ENCODE results near the gene ANXA1.

The ANXA1 gene, protein sequence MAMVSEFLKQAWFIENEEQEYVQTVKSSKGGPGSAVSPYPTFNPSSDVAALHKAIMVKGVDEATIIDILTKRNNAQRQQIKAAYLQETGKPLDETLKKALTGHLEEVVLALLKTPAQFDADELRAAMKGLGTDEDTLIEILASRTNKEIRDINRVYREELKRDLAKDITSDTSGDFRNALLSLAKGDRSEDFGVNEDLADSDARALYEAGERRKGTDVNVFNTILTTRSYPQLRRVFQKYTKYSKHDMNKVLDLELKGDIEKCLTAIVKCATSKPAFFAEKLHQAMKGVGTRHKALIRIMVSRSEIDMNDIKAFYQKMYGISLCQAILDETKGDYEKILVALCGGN

GRCh38 chr9:73151653-73152542 is at the start of gene ANXA1:
TSS of gene ANXA1 (plus strand) at chr9:73151865. CDS start at chr9:73158536, 6,671 bp downstream.
- no peak for DNase-seq

GRCh38 chr9:73104342-73104741 is 47.3 kb upstream of the ANXA1 start:
- no peak for DNase-seq

GRCh38 chr9:73104921-73105320 is 46.7 kb upstream of the ANXA1 start:
- DNase-seq = no peak

GRCh38 chr9:73107489-73108069 is 44.1 kb upstream of the ANXA1 start:
- DNase-seq = peak; percentile 65

DNA sequence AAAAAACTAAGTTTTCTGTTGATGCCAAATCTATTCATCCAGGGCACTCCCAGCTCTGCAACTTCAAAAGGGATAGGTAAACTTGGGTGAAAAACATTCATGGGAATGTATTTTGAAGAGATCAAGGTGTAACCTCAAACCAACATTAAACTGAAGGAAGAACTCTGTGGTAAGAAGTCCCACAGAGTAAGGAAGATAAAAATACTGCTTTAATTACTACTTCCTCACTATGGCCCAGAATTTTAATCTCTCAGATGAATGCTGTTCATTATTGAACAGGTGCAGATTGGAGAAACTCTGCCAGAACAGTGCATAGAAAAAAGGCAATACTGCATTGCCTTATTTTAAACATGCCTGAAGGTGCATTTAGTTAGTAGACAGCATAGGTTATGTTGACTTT is 37.6 kb upstream of the ANXA1 start:
- no peak for DNase-seq

- no peak for DNase-seq
Observed at GRCh38 chr9:73114958-73115357, 36.7 kb upstream of the ANXA1 start.

DNA sequence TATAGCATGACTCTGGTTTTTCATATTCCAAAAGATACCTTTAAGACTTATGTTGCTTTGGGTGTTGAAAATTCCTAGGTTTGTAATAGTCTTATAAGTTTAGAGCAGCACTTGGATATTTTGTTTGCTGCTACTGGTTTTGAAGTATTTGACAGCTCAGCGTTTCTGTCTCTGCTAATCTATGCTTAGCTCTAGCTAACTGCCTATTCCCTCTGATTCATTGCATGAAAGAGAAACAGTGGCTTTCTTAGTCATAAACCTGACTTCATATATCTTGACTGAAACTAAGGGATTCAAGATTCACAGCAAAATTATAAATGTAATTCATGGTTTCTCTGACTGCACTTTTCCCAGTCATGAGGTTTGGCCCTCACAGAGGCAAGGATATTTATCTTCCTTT is 35.6 kb upstream of the ANXA1 start:
- no peak for DNase-seq

- no peak for DNase-seq
Observed at GRCh38 chr9:73116880-73117279, 34.8 kb upstream of the ANXA1 start.

DNA sequence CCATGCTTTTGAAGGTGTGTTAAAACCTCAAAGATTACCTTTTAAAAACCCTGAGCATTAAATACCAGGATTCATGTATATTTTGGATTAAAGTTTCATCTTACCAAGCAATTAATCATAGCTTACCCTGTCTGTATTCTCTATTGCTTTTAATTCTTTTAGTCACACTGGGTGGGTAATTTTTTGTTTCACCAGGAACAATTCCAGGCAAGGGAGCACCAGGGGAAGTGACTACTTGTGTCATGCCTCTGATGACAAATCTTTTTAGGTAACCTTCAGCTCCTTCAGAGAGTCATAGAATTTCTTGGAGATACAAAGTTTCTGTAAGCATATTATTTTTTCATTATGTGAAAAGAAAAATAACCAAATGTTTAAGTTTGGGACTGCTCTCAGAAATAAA is 33.4 kb upstream of the ANXA1 start:
- no peak for DNase-seq

- DNase-seq = no peak
Observed at GRCh38 chr9:73118898-73119554, 32.6 kb upstream of the ANXA1 start.

- DNase-seq = no peak
Observed at GRCh38 chr9:73121375-73121935, 30.2 kb upstream of the ANXA1 start.

- DNase-seq = no peak
Observed at GRCh38 chr9:73125651-73126050, 26.0 kb upstream of the ANXA1 start.

GRCh38 chr9:73129941-73130685 is 21.6 kb upstream of the ANXA1 start:
- DNase-seq = no peak

DNA sequence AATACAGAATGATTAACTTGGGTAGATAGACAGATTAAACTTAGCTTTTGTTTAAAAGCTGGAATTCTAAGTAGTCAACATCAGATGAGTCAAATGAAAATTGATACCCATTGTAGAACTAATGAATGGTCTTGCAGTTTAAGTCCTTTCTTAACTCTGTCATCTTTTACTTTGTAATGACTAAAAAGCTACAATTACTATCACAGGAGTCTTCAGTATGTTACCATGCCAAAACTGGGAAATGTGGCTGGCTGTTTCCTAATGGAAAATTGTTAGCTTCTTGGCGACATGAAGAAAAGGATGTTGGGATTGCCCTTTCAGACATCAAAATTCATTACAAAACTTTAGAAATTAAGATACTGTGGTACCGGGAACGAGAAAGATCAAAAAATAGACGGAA is 20.2 kb upstream of the ANXA1 start:
- DNase-seq = no peak

DNA sequence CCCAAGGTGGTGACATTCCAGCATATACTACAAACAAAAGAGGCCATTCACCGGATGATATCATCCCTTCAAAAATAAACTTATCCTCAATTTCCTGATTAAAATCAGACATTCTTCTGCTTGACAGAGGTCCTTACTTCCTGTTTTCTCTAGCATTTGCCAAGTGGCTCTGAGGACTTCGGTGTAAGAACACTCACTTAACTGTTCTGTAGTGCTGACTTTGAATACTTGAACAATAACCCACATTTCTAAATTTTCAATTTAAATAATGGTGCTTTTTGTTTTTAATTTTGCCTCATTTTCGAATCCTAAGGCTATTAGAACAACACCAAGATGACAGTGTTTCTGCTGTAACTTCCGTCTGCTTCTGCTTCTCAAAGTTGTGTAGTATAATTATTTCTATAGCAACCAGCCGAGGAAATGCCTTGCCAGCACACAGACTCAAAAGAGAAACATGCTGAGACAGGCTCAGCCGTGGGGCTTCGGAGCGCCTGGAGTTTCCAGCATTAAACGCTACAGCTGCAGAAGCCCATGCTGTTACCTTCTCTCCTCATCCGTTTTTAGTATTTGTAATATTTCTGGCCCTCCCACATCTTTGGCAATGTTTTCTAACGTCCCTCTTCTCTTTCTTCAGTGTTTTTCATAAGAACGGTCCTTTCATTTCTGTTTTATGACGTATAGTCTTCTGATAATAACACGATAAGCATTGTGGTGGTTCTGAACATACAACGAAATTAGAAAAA is 19.5 kb upstream of the ANXA1 start:
- peak; percentile 40 for DNase-seq

DNA sequence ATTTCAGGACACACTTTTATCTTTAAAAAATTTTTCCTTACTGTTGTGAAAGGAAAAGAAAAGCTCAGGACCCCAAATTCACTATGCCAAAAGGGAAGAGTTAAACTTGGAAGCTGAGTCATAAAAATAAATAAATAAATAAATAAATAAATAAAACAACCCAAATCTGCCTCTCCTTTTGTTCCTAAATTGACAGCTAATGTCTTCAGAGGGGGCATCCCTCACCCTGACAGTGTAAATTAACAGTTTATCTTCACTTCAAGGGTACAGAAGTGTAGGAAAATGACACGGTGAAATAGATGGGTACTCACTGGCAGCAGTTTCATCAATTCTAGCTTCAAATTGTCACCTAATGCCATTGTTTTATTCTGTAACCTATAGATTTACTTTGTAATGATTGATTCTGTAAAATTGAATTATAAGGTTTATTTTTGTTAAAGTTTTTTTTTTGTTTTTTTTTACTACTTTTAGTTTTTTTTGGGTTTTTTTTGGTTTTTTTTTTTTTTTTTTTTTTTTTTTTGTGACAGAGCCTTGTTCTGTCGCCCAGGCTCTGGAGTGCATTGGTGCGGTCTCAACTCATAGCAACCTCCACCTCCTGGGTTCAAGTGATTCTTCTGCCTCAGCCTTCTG is 18.5 kb upstream of the ANXA1 start:
- no peak for DNase-seq

GRCh38 chr9:73133921-73134407 is 17.7 kb upstream of the ANXA1 start:
- DNase-seq = no peak

GRCh38 chr9:73135394-73135793 is 16.3 kb upstream of the ANXA1 start:
- DNase-seq = no peak

DNA sequence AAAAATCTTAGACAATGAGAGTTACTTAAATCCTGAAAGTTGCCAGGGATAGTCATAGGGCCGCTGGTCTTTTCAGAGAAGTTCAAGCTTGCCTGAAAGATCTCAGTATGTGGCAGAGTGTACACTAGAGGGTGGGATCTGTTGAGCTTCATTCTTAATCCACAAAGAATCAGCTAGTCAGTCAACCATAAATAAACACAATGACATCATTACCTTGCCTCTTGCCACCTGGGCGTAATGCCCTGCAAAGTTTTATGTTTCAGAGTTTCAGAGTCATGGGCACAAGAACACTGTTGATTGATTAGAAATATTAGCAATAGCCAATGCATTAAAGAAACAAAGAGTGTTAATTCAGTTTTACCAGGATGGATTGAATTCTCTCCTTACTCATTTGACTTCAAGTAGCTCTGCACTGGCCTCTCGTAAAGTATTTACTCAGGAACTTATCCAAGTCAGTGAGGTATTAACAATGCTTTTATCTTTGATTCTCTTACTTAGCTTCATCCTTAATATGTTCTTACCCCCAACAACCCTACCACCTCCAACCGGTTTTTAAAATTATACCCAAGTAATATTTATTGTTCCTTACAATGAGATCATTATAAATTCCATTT is 14.3 kb upstream of the ANXA1 start:
- DNase-seq = no peak

DNA sequence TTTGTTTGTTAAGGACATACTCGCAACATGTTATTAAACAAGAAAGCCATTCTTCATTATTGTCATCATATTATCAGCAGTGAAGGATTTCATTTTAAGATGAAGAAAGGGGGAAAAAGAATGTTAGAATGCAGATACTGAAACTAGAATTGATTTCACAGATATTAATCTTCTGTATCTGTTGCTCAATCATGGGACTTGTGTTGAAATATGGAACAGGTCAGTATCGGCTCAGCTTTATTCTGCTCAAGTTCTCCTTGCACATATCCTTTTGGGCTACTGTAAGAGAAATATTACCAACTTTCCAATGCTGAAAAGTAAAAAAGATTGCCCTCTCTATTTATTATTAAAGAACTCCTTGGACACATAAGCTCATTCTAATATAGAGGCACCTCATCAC is 13.8 kb upstream of the ANXA1 start:
- no peak for DNase-seq
